B cell (primary cell): ENCODE data around the gene HAUS2.

ENCODE experiments used
- CTCF ChIP-seq: fragments of 200-600 bp; IDR thresholded peaks from one replicate; pipeline ENCODE4 v1.8.0; 2022; ENCODE audit warnings: antibody characterized with exemption, mild to moderate bottlenecking
- EZH2 ChIP-seq: IDR thresholded peaks from 2 replicates; pipeline ENCODE4 v1.6.1; 2012; ENCODE audit warnings: borderline replicate concordance, low read depth, mild to moderate bottlenecking, moderate library complexity, low read length; ENCODE audit not compliant: insufficient read depth, poor library complexity, severe bottlenecking

- TF ChIP-seq CTCF (no peak), EZH2 (no peak)
These were observed 53.9 kb downstream of the HAUS2 start for GRCh38 chr15:42602501-42602900.
